HEK293 (cell line): ENCODE measurements around the gene SIK2.

Experiments
- ZBTB1 ChIP-seq: fragments of 450-650 bp; formaldehyde crosslinking; IDR thresholded peaks from 2 replicates; pipeline ENCODE4 v1.5.1; 2016; ENCODE audit warnings: missing biosample characterization, missing genetic modification characterization
- ZBTB7A ChIP-seq: fragments of 450-650 bp; formaldehyde crosslinking; IDR thresholded peaks from 2 replicates; pipeline ENCODE4 v1.5.1; 2016; ENCODE audit warnings: low read depth, missing biosample characterization, missing genetic modification characterization
- ZNF146 ChIP-seq: fragments of 450-650 bp; formaldehyde crosslinking; IDR thresholded peaks from 2 replicates; pipeline ENCODE4 v1.5.1; 2016; ENCODE audit warnings: missing biosample characterization, missing genetic modification characterization
- ZNF623 ChIP-seq: fragments of 450-650 bp; formaldehyde crosslinking; IDR thresholded peaks from 2 replicates; pipeline ENCODE4 v1.5.1; 2016; ENCODE audit warnings: missing biosample characterization, missing genetic modification characterization
- ZNF792 ChIP-seq: fragments of 450-650 bp; formaldehyde crosslinking; IDR thresholded peaks from 2 replicates; pipeline ENCODE4 v1.5.1; 2016; ENCODE audit warnings: missing biosample characterization, missing genetic modification characterization
- TF ChIP-seq, protein P1 (sequence below): fragments of 450-650 bp; formaldehyde crosslinking; IDR thresholded peaks from 2 replicates; pipeline ENCODE4 v1.5.1; 2016; ENCODE audit warnings: missing biosample characterization, missing genetic modification characterization
- TF ChIP-seq, protein P2 (sequence below): fragments of 450-650 bp; formaldehyde crosslinking; IDR thresholded peaks from 2 replicates; pipeline ENCODE4 v1.5.1; 2016; ENCODE audit warnings: missing biosample characterization, missing genetic modification characterization

DNA sequence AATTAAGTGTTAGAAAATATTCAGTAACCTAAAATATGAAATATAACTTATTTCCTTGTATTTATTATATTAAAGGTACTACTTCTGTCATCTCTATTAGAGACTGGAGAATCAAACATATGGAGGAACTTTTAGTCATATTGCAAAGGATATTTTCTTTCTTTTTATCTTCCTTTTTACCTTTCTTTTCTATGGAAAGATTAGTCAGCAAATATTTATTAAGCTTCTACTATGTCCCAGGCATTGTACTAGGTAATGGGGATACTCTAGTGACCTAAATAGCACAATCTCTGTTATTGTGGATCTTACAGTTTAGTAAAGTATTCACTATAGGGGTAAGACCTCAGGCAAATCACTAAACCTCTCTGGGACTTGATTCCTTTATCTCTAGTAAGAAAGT, 18.3 kb downstream of the SIK2 start:
- TF ChIP-seq ZNF146 (no peak), ZNF792 (no peak), ZBTB1 (tag by site-specific recombination) (no peak), ZBTB7A (tag by site-specific recombination) (no peak), ZNF623 (tag by site-specific recombination) (no peak)
- TF ChIP-seq, protein P1, sequence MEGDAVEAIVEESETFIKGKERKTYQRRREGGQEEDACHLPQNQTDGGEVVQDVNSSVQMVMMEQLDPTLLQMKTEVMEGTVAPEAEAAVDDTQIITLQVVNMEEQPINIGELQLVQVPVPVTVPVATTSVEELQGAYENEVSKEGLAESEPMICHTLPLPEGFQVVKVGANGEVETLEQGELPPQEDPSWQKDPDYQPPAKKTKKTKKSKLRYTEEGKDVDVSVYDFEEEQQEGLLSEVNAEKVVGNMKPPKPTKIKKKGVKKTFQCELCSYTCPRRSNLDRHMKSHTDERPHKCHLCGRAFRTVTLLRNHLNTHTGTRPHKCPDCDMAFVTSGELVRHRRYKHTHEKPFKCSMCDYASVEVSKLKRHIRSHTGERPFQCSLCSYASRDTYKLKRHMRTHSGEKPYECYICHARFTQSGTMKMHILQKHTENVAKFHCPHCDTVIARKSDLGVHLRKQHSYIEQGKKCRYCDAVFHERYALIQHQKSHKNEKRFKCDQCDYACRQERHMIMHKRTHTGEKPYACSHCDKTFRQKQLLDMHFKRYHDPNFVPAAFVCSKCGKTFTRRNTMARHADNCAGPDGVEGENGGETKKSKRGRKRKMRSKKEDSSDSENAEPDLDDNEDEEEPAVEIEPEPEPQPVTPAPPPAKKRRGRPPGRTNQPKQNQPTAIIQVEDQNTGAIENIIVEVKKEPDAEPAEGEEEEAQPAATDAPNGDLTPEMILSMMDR (tag by site-specific recombination): no peak
- TF ChIP-seq, protein P2, sequence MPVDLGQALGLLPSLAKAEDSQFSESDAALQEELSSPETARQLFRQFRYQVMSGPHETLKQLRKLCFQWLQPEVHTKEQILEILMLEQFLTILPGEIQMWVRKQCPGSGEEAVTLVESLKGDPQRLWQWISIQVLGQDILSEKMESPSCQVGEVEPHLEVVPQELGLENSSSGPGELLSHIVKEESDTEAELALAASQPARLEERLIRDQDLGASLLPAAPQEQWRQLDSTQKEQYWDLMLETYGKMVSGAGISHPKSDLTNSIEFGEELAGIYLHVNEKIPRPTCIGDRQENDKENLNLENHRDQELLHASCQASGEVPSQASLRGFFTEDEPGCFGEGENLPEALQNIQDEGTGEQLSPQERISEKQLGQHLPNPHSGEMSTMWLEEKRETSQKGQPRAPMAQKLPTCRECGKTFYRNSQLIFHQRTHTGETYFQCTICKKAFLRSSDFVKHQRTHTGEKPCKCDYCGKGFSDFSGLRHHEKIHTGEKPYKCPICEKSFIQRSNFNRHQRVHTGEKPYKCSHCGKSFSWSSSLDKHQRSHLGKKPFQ: no peak
